Stimulated activated CD8-positive, alpha-beta memory T cell treated with anti-CD3 and anti-CD28 coated beads, Interleukin-7, amount 100 ng/mL, for 1 hour (primary cell): ENCODE measurements around the gene RHOJ.
"Not testable (repeated sequence)": the region's sequence is repeated elsewhere in the genome, so short reads cannot be mapped to it uniquely, and the experiment has no call there.

Experiments
- DNase-seq, 2 donors: peaks; one replicate each; pipeline ENCODE4 v3.0.0-alpha.2; 2020; ENCODE audit warnings: low read depth in 2 of 2

The RHOJ gene

DNA sequence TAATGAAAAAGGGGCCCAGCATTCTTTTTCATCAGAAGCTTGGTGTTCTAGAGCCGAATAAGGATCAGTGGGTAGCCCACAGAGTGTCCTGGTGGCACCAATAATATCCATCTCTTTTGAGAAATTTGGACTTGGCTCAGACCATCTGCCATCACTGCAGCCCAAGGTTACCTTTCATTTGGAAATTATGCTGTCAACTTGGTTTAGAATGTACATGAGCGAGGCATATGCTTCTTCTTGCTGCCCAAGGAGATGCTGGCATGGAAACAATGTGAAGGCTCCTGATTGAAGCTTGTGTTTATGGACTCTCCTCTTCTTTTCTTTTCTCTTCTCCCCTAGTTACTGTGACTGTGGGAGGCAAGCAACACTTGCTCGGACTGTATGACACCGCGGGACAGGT is 64.5 kb downstream of the RHOJ start:
- no peak for DNase-seq

DNA sequence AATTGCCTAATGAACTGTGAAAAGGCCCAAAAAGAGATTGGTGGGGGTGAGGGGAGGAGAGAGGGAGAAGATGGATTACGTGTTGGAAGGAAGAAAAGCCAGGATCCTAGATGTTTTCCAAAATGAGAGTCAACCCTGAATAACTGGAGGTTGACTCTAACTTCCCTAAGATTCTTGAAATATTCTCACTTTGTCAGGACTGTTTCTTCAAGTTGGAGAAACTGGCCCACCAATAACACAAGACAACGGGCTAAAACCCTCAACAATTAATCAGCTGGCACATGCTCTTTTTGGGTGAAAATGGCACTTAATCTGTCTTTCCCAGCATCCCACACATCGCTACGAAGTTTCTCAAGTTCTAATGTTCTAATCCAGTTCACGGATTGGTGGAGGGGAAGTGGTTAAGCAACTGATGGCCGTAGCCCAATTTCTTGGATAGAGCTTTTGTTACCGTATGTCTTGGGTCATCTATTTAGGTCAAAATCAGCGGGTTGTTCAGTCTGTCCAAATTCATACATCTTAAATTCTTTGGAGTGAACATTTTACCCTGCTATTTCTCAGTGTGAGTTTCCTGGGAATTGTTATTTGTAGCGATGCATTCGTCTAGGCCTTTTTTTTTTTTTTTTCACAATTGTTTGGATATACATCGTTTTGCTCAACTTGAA is 65.5 kb downstream of the RHOJ start:
- DNase-seq = no peak

DNA sequence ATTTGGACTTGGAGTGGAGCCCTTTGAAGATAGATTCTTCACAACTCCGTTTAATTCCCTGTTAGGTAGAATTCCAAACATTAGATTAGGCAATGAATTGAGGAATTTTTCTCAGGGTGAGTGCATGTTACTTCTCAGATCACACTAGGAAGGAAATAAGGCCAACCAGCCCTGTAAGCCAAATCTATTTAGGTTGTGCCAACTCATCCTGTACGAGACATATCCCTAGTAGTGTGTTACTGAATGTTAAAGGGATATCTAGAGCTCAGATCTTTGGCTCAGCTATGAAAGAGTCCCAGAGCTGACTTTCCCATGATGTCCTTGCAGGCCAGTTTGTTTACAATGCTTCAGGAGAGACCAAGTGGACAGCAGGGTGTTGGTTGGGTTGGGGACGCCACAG is 68.9 kb downstream of the RHOJ start:
- DNase-seq = no peak

DNA sequence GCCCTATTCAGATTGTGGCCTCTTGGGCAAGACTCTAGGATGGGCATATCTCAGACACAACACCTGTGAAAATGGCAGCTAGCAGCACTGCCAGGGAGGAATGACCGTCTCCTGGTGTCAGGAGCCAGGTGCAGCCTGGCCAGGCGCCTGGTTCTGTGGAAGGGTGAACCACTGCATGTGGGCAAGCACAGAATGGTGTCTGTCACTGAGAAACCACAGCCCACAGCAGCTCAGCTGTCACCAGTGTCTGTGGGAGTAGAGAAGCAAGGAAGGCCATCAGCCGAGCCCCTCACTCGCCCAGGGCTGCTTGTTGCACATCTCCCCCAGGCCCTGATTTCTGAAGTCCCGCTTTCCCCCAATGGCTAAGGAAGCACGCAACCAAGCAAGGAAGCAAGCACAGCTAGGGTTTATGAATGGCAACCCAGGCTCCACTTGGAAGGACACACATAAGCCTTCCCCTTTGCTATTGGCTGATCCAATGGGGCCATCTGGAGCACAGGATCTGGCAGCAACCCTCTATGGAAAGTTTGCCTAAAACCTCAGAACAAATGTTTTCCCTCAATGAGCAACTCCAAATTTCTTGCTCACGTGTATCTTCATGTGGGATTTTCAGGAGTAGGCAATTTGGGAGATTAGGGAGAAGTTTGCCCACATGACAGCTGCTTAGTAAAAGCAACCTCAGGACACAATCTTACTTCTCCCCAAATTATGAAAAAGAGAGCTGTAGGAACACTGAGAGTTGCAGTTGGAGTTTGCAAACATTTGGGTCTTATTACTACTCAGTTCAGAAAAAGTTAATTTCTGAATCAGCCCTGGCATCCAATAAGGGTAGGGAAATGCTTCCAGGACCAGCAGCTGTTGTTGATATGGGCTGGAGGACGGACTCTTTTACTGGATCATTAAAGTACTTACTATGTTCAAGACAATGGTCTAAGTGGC is 69.7 kb downstream of the RHOJ start:
- no peak for DNase-seq

DNA sequence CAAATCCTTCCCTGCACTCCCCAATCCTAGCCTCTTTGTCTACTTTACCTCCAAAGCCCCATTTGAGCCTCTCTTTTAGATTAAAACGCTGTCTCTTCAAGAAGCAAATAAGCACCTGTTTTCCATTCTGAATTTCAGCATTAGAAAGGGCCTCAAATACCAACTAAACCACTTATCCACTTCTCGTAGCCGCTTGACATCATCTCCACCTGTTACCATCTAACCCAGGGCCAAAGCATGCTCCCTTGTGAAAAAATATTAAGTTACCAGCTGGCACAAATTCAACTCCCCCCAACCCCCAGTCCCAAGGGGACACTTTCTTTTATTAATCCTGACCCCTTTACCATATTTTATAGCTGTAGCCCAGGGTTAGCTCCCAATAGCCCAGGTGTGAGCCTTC is 71.4 kb downstream of the RHOJ start:
- no peak for DNase-seq

DNA sequence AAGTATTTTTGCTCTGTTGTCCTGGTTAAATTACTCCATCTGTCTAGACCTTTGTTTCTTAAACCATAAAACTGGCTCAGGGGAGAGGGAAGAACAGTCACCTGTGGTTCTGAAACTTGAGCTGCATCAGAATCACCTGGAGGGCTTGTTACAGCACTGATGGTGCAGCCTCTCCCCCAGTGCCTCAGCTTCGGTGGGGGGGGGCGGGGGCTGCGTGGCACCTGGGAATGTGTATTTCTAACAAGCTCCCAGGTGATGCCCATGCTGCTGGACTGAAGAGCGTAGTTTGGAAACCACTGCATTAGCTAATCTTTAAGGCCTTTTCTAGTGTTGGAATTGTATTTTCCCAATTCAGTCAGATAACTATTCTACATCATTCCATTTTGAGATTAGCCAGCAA is 71.8 kb downstream of the RHOJ start:
- no peak for DNase-seq

DNA sequence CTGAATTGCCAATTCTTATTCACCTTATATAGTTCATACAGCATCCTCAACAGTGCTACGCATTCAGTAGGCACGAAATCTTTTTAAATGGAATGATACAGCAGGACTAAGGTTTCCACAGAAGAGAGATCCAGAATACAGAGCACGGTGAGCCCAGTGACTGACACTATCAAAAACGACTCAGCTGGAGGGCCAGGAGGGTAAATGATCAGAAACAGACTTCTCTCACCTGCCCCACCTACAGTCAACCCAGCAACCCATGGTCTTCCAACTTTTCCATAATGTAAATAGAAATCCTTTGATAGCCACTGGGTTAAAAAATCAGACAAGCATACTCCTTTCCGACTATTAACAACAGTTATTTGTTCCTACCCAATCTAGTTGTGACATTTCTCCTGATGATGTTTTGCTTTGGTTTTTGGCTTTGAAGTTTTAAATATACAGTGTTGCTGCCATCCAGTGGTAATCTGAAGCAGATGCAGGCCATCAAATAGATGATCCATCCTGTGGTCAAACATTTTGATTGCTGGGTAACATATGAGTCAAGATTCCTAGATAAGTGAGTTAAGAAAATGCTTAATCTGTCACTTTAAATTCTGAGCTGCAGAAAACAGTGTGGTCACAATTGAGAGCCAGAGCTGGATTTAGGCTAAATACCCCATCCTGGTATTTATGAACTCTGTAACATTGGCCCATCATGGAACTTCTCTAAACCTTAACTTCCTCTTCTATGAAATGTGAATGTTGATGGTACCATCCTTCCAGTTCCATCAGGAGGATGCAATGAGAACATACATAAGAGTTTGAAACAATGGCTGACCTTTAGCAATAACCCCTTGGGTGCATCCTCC is 72.5 kb downstream of the RHOJ start:
- no peak for DNase-seq

DNA sequence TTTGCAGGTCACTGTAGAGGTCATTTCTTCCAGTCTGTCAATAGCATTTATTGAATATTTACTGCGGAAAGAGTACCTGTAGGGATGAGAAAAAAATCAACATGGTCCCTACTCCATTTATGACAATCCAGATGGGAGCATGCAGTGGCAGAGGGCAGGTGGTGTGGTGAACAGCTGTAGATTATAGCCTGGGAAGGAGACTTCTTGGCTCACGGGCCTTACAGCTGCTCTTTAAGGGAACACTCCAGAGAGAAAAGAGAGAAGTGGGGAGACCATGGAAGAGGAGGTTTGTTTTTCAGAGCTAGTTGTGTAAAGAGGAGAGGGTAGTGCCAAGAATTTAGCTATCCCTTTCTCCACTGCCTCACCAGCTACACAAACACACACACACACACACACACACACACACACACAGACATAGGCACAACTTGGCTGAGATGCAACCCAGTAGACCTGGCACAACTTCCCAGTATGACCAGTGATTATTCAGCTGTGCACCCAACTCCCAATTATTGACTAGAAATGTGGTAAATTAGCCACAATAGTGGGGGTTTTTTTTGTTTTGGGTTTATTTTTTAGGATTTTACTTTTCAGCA is 73.4 kb downstream of the RHOJ start:
- no peak for DNase-seq

DNA sequence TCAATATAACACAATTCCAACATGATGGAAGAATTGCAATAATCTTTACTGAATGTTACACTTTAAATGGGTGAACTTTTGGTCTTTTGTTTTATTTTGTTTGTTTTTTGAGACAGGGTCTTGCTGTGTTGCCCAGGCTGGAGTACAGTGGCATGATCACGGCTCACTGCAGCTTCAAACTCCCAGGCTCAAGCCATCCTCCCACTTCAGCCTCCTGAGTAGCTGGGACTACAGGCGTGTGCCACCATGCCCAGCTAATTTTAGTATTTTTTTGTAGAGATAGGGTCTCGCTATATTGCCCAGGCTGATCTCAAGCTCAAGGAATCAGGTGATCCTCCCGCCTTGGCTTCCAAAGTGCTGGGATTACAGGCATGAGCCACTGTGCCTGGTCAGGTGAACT is 75.7 kb downstream of the RHOJ start:
- not testable (repeated sequence) for DNase-seq

DNA sequence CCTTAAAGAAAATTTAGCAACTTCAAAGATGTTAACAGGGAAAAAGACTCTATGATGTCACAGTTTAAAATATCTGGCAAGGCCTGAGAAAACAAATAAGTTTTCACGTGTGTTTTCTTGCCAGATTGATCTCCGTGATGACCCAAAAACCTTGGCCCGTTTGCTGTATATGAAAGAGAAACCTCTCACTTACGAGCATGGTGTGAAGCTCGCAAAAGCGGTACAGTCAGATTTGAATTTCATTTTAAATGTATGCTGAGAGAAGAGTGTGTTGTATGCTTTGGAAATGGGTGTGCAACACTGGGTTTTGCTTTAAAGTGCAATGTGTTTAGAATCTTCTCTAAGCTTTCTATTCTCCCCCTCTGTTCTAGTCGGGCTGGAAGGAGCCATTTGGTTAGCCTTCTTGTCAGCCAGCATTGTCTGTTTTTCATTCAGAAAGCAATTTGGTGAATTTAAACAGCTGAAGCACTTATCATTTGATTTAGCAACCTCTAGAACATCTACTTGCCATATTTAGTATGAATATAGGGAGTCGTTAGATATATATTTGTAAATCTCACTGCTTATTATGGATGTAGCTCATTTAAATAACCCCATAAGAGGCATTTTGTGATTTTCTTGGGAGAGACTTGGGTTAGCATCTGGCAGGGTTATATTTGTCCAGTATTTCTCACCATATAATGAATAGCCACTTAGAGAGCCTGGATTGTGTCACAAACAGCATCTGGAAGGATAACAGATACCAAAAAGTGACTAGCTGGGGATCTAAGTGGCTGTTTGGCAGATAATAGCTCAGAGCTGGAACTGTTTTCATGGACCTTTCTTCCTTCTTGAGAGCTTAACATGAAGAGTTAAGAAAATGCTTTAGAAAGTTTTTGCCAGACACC is 79.0 kb downstream of the RHOJ start:
- DNase-seq = no peak

DNA sequence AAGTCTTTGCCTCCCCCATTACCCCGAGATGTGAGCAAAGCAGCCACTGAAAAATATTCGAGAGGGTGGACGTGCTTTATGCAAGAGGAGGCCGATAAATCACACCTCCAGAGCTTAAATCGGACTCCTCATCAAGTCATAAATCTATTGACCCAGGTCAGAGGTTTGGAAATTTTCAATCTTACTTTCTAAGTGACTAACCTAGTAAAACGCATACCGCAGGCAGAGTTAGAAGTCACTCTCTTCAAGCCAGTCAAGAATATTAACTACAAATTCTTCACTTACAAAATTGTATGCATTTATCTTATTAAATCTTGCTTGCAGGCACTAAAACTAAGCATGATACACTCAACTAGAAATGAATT is 79.6 kb downstream of the RHOJ start:
- DNase-seq = no peak

DNA sequence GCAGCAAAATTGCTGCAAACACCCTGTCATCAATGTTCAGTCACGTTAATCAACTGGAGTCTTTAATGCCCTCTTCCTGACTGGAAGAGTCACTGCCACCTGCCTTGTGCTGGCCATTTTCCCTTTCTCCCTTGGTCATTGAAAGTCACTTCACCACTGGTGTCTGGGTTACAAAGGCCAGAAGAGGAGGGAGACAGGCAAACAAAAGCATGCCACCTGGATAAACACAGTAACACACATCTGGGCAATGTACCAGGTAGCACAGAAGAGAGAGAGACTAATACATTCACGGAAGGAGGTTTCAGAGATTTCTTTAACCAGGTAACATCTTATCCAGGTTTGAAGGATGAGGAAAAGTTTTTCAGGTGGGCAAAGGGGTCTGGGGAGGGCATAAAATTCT is 81.8 kb downstream of the RHOJ start:
- DNase-seq = no peak

DNA sequence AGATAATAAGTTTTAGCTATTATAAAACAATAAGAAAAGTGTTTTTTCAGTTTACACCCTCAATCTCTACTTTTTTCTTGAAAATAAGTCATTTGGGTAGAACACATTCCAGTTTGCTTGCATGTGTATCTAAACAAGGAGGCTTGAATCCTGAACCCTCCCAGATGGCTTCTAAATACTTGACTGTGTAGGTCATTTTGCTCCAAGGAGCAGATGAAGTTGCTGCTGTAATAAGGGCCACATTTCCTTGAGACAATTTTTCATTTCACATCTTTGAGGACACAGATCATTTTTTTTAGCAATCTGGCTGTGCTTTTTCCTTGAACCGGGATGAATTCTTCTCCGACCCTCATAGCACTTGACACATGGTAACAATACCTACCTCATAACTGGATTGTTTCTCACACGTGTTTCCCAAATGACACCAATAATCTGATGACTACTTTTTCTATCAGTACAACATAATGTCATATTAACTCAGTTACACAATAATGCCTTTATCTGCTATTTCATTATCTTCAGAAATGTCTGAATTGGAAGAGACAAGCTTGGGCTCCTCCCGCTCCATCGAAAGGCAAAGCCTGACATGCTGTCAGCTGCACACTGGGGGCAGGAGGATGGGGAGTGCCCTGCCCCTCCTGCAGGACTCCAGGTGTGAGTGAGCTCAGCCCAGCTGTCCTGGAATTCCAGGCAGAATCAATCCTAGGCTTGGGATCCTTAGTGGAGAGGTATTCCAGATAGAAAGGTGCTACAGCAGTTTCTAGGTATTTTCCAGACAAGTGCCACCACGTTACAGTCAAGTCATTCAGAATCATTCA is 83.6 kb downstream of the RHOJ start:
- no peak for DNase-seq

DNA sequence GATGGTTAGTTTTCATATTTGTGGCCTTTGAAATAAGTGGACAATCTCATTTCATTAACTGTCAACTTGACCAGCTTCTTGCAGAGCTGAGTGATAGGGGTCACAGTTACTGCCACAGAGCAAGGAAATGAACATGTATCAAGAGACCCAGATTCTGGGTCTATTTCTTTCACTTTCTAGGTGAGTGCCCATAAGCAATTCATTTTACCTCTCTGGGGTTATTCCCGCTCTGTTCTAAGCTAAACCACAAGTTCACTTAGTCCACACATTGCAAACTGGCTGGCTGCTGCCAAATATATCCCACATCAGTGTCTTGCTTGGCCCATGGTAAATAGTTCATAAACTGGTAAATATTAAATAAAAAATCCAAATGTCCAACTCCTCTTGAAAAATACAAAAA is 84.6 kb downstream of the RHOJ start:
- no peak for DNase-seq

DNA sequence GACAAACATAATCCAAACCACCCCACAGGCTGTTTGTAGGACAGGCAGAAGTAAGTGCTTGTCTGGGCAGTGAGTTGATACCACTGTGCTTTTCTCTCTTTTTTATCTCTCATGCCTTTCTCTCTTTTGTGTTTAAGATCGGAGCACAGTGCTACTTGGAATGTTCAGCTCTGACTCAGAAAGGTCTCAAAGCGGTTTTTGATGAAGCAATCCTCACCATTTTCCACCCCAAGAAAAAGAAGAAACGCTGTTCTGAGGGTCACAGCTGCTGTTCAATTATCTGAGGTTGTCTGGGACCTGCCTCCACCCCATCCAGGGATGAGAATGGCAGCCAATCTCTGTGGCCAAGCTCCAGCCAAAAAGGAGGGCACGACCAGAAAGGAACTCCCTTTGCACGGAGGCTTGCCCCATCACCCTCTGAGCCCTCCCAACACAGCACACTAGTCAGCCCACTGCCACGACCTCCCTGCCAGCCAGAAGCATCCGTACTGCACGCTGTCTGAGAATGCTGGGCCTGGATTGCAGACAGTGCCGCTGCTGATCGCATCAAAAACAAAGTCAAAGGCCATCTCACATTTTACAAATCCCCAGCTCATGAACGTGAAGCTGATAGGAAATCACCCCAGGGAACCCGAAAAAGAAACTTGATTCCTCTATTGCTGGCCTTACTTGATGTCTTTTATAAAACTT is 86.6 kb downstream of the RHOJ start:
- no peak for DNase-seq

DNA sequence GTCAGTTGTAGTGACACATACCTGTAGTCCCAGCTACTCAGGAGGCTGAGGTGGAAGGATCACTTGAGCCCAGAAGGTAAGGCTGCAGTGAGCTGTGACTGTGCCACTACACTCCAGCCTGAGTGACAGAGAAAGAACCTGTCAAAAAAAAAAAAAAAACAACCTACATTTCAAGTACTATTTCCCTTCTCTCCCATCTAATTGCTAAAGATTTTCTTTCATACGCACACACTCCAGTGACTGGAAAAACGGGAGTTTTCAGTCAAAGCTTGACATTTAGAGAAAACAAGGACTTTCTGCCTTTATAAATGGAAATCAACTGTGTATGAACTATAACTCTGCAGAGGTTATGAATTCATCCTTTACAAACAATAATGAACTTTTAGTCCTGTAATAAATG is 88.6 kb downstream of the RHOJ start:
- DNase-seq = no peak

DNA sequence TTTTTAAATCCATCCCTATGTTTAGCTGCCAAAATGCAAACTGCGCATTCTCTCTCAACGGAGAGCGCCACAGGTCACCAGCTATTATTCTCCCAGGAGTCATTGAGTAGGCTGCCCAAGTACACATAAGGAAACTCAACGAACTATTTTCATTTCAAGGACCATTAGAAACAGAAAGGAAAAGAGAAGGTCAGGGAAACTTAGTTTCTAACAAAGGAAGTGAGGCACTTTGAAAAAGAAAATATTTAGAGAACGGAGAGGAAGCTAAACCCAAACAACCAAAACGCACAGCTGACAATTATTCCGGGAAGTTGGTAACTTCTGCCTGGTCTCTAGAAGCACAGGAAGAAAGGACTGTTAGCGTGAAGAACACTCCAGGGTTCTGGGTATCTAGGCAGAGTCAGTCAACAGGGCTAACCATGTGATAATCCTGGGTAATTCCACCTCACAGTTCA is 91.0 kb downstream of the RHOJ start:
- no peak for DNase-seq

DNA sequence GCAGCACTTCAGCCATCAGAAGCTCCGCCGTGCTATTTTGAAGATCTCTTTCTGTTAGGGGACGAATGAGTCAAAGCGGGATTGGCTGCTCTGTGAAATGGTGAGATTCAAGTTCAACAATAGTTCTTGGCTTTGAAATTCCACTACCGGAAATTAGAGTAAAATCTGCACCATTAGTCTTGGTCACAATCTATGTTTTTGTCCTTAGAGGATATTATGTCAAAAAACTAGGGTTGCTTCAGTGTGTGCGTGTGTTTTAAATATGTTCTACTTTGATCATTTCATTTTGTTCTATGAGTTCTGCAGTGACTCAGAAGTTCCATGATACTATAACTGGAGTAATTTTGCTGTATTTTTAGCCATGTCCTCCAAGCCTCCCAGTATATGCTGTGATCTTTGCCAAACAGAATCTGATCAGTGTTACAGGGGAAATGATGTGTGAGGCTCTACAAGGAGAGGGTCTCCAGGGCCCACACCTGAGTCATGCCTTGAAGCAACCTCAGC is 91.9 kb downstream of the RHOJ start:
- DNase-seq = no peak

DNA sequence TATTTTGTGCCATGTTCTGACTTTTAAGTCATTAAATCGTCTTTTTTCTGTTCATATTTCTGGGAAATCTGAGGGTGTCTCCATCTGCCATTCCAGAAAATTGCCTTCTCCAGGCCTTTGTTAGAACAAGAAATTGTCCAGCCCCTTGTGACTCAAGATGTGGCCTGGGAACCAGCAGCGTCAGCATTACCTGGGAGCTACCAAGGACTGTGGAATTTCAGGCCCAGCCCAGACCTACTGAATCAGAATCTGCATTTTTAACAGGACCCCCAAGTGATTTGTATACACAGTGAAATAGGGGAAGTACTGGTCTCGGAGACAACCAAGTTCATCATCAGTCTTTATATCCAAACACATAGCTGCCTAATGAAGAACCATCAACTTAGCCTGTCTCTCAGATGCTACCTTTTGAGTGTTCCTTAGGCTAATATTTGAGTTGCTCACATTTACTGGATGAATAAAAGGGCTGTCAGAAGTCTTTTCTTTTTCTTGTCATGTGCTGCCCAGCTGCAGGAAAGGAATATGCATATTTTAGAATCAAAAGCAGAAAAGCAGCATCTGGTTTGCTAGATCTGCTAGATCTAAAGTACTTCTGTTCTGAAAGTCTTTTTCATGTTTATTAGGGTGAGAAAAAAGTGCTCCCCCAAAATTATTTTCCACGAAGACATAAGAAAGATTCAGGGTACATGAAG is 93.3 kb downstream of the RHOJ start:
- no peak for DNase-seq
